Activated T-helper 9 cell treated with anti-CD3 and anti-CD28 coated beads, Interleukin-2, amount 50 U/mL, for 16 hours (primary cell): ENCODE measurements around the gene THAP12.

ENCODE experiments used
- DNase-seq: peaks from one replicate; pipeline ENCODE4 v3.0.0-alpha.2; 2020; ENCODE audit warnings: low read depth

Gene THAP12

DNA sequence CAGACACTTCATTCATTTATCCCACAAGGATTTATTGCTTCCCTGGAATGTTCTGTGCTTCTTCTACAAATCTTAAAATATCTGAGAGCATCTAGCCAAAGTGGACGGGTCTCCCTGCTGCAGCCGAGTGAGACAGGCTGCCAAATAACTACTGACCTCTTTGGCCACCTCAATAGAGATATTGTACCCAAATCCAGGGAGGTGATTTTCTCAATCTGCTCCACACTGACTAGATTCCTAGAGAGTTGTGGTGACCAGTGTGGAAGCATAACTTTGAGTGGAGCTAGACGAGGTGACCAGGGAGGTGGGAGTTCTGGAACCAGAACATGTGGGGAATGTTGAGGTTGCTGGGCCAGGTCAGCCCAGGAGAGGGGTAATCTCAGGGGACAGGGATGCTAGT lies 77.5 kb downstream of the THAP12 start:
- no peak for DNase-seq

DNA sequence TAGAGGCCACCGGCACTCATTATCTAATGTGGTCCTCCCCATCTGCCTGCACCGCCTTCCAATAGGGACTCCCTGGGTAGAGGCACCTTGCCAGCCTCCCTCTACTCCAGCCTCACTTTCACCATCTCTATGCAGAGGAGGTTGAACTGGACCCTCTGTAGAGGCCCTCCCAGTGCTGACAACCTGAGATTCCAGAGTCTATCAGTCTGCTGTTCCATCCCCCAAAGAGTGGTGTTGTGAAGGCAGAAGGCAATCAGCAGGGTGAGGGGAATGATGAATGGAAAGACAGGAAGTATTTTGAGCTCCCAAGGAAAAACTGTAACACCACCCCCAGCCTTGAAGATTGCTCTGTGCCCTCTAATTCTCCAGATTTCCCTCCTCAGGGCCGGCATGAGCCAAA lies 77.9 kb downstream of the THAP12 start:
- DNase-seq: no peak
